Fibroblast of lung (primary cell): ENCODE measurements around the gene USH2A. TPM values are rescaled to one million over a fixed set of nuclear protein-coding genes. Genes with fewer than 3 reads are reported as not detected.

Experiments used
- DNase-seq, 2 donors: peaks; one replicate each; pipeline versions ENCODE4 v3.0.0 to v3.0.0-alpha.2; 2010; ENCODE audit warnings: low read depth in 2 of 2
- H2AFZ ChIP-seq: 2 replicates; pipeline ENCODE4 v1.5.1; 2012; ENCODE audit warnings: low read length, control low read depth, inconsistent platforms
- H3K27ac ChIP-seq: 2 replicates; pipeline ENCODE4 v1.5.1; 2011; ENCODE audit warnings: low read length, control low read depth; ENCODE audit not compliant: insufficient read depth
- H3K27me3 ChIP-seq: 2 replicates; pipeline ENCODE4 v1.5.1; 2011; ENCODE audit warnings: mild to moderate bottlenecking, low read length; ENCODE audit not compliant: control insufficient read depth, insufficient read depth
- H3K36me3 ChIP-seq: 2 replicates; pipeline ENCODE4 v1.5.1; 2011; ENCODE audit warnings: low read length; ENCODE audit not compliant: control insufficient read depth, insufficient read depth
- H3K4me1 ChIP-seq: 2 replicates; pipeline ENCODE4 v1.5.1; 2011; ENCODE audit warnings: low read length; ENCODE audit not compliant: control insufficient read depth, insufficient read depth; ENCODE audit errors: extremely low read depth
- H3K4me2 ChIP-seq: 2 replicates; pipeline ENCODE4 v1.5.1; 2011; ENCODE audit warnings: low read length, control low read depth; ENCODE audit not compliant: insufficient read depth; ENCODE audit errors: extremely low read depth
- H3K4me3 ChIP-seq, 4 experiments: fragments of 200-600 bp in 1 of 4; sonication (generic) in 1 of 4; replicated peaks in 1 of 4; 2 replicates each; pipeline ENCODE4 v1.5.1; 2011 to 2016; ENCODE audit warnings: low read length in 4 of 4, low read depth in 3 of 4, mild to moderate bottlenecking in 3 of 4, control low read depth in 2 of 4, inconsistent platforms in 1 of 4, mixed read lengths in 1 of 4; ENCODE audit not compliant: insufficient read depth in 1 of 4; ENCODE audit errors: control extremely low read depth in 1 of 4
- H3K79me2 ChIP-seq: 2 replicates; pipeline ENCODE4 v1.5.1; 2012; ENCODE audit warnings: mild to moderate bottlenecking, low read length, inconsistent platforms; ENCODE audit not compliant: control insufficient read depth, insufficient read depth
- H3K9ac ChIP-seq: 2 replicates; pipeline ENCODE4 v1.5.1; 2011; ENCODE audit warnings: mild to moderate bottlenecking, low read length, control low read depth; ENCODE audit not compliant: insufficient read depth
- H3K9me3 ChIP-seq: 2 replicates; pipeline ENCODE4 v1.5.1; 2012; ENCODE audit warnings: low read depth, low read length; ENCODE audit not compliant: control insufficient read depth, insufficient read depth
- H4K20me1 ChIP-seq: 2 replicates; pipeline ENCODE4 v1.5.1; 2011; ENCODE audit warnings: low read length; ENCODE audit not compliant: control insufficient read depth, insufficient read depth; ENCODE audit errors: extremely low read depth
- EZH2 ChIP-seq: IDR thresholded peaks from 2 replicates; pipeline ENCODE4 v1.5.1; 2012; ENCODE audit warnings: low read length, control low read depth, mild to moderate bottlenecking; ENCODE audit errors: missing control alignments
- polyA plus RNA-seq, 2 donors: library from polyadenylated mRNA; depleted of rRNA in 1 of 2; stranded (reverse) in 1 of 2; unstranded in 1 of 2; fragments of >200 nt; gene quantifications; 2 replicates each; pipeline ENCODE4 v1.2.1, GENCODE V29; 2011 to 2012; ENCODE audit warnings: missing spikeins in 1 of 2
- total RNA-seq: library from RNA; depleted of rRNA; stranded (reverse); fragments of >200 nt; gene quantifications from 2 replicates; pipeline ENCODE4 v1.2.1, GENCODE V29; 2014
- TF ChIP-seq, protein P1 (sequence below), 2 donors: IDR thresholded peaks in 1 of 2; conservative IDR thresholded peaks in 1 of 2; 1 replicate in 1 of 2; 2 replicates in 1 of 2; pipeline ENCODE4 v1.5.1; 2011 to 2012; ENCODE audit warnings: low read length in 2 of 2, control low read depth in 1 of 2, inconsistent platforms in 1 of 2, low read depth in 1 of 2, mild to moderate bottlenecking in 1 of 2

The USH2A gene
- total and polyA plus RNA-seq, 2 donors (not counting 1 experiment from before 2014, with no cell fraction given): under 0.01 to 0.01 TPM

DNA sequence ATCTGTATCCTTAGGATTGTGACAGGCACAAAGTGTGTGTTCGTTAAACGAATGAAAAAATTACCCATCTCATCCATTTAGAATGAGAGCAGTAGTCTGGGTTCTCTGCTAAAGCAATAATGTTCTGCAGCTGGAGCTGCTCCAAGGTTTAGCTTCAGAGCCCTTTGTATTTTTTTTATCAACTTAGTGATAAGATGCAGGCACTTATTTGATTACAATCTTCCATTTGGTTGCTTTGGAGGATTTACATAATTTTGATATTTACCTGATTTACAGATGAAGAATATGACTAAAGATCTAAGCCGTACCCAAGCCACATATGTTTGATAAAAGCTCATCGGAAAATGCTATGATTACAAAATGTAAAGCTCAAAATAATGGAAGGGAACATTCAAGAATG is 654.9 kb downstream of the USH2A start:
- Histone ChIP-seq H3K27me3 (no peaks in the 10 kb centered on the region), H3K9ac (no peak overlapping the region), H3K9me3 (no peaks in the 10 kb centered on the region), H3K27ac (no peak overlapping the region), H4K20me1 (no peaks in the 10 kb centered on the region), H3K79me2 (no peaks in the 10 kb centered on the region), H2AFZ (no peak overlapping the region), H3K36me3 (no peaks in the 10 kb centered on the region), H3K4me3 (no peak overlapping the region), H3K4me2 (no peak overlapping the region), H3K4me1 (no peaks in the 10 kb centered on the region)
- DNase-seq: no peak
- TF ChIP-seq, protein P1, sequence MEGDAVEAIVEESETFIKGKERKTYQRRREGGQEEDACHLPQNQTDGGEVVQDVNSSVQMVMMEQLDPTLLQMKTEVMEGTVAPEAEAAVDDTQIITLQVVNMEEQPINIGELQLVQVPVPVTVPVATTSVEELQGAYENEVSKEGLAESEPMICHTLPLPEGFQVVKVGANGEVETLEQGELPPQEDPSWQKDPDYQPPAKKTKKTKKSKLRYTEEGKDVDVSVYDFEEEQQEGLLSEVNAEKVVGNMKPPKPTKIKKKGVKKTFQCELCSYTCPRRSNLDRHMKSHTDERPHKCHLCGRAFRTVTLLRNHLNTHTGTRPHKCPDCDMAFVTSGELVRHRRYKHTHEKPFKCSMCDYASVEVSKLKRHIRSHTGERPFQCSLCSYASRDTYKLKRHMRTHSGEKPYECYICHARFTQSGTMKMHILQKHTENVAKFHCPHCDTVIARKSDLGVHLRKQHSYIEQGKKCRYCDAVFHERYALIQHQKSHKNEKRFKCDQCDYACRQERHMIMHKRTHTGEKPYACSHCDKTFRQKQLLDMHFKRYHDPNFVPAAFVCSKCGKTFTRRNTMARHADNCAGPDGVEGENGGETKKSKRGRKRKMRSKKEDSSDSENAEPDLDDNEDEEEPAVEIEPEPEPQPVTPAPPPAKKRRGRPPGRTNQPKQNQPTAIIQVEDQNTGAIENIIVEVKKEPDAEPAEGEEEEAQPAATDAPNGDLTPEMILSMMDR (conservative IDR thresholded peaks at IDR 0.05 in 1 of 2, IDR thresholded peaks at IDR 0.05 in 1 of 2; ENCODE audit: low read depth in 1 of 2, low read length in 2 of 2): no peak
- TF ChIP-seq EZH2: no peak

- H3K9me3 ChIP-seq: no peaks in the 10 kb centered on the region
- H4K20me1 ChIP-seq: no peaks in the 10 kb centered on the region
- H3K27me3 ChIP-seq: no peaks in the 10 kb centered on the region
- H3K4me3 ChIP-seq: no peak overlapping the region
- H3K4me1 ChIP-seq: no peaks in the 10 kb centered on the region
- H3K4me2 ChIP-seq: no peak overlapping the region
- no peaks in the 10 kb centered on the region for H3K36me3 ChIP-seq
- no peak overlapping the region for H3K27ac ChIP-seq
- H3K9ac ChIP-seq: no peak overlapping the region
- no peak overlapping the region for H2AFZ ChIP-seq
- no peak for DNase-seq
- no peaks in the 10 kb centered on the region for H3K79me2 ChIP-seq
- no peak for TF ChIP-seq EZH2
- TF ChIP-seq, protein P1 (conservative IDR thresholded peaks at IDR 0.05 in 1 of 2, IDR thresholded peaks at IDR 0.05 in 1 of 2; ENCODE audit: low read depth in 1 of 2, low read length in 2 of 2): no peak
These were observed 655.5 kb downstream of the USH2A start for GRCh38 chr1:215767761-215768160.

DNA sequence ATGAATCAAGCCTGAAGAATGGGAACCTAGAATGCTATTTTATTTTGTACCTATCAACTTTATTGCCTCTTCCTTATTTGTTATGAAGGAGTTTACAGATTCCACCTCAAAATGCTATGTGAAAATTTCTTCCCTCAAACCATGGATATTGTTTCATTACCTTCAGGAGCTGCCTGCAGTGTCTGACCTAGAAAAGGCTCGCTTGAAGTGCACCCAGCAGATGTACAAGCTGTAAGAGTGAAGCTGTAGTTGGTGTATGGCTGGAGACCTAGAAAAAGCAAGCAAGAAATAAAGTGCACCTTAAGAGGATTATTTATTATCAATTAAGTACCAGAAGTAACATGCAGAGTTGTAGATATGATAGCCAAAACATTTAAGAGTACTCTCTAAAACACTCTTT is 656.7 kb downstream of the USH2A start:
- Histone ChIP-seq H3K4me1 (no peaks in the 10 kb centered on the region), H3K4me3 (no peak overlapping the region), H3K9ac (no peak overlapping the region), H3K4me2 (no peak overlapping the region), H3K27ac (no peak overlapping the region), H3K27me3 (no peaks in the 10 kb centered on the region), H4K20me1 (no peaks in the 10 kb centered on the region), H2AFZ (no peak overlapping the region), H3K9me3 (no peaks in the 10 kb centered on the region), H3K36me3 (no peaks in the 10 kb centered on the region), H3K79me2 (no peaks in the 10 kb centered on the region)
- TF ChIP-seq EZH2: no peak
- TF ChIP-seq, protein P1 (conservative IDR thresholded peaks at IDR 0.05 in 1 of 2, IDR thresholded peaks at IDR 0.05 in 1 of 2; ENCODE audit: low read depth in 1 of 2, low read length in 2 of 2): no peak
- DNase-seq: no peak
